ENCODE results near the gene HPCA. TPM values are rescaled to one million over a fixed set of nuclear protein-coding genes. Genes with fewer than 3 reads are reported as not detected.

Gene HPCA
- total RNA-seq, 2 donors from 2014 or later, result 1.2 TPM; not detected in 1

DNA sequence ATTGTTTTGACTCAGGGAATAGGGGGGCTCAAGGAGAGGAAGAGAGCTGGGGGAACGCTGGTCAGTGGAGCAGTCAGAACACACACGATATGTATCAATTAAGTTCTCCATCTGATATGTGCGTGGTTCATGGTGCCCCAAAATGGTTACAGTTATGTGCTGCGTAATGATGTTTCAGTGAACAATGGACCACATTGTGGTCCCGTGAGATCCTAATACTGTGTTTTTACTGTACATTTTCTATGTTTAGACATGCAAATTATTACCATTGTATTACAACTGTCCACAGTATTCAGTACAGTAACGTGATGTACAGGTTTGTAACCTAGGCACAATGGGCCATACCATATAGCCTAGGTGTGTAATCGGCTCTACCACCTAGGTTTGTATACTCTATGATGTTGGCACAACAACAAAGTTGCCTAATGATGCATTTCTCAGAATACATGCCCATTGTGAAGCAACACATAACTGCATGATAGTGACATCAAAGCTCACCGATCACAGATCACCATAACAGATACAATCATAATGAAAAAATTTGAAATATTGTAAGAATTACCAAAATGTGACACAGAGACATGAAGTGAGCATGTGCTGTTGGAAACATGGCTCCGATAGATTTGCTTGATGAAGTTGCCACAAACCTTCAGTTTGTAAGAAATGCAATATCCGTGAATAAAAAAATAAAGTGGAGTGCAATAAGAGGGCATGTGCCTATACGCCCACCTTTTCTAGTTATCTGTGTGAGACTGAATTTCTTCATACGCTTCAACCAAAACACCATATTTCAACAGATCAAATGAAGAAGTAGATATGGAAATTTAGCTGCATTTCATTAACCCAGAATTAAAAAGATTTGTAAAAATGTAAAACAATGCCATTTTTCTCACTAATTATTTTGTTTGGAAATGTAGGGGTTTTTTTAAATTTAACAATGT is 29.7 kb downstream of the HPCA start:
- TF ChIP-seq, protein P1, sequence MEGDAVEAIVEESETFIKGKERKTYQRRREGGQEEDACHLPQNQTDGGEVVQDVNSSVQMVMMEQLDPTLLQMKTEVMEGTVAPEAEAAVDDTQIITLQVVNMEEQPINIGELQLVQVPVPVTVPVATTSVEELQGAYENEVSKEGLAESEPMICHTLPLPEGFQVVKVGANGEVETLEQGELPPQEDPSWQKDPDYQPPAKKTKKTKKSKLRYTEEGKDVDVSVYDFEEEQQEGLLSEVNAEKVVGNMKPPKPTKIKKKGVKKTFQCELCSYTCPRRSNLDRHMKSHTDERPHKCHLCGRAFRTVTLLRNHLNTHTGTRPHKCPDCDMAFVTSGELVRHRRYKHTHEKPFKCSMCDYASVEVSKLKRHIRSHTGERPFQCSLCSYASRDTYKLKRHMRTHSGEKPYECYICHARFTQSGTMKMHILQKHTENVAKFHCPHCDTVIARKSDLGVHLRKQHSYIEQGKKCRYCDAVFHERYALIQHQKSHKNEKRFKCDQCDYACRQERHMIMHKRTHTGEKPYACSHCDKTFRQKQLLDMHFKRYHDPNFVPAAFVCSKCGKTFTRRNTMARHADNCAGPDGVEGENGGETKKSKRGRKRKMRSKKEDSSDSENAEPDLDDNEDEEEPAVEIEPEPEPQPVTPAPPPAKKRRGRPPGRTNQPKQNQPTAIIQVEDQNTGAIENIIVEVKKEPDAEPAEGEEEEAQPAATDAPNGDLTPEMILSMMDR (conservative IDR thresholded peaks at IDR 0.05), result no peak
- no peaks in the 10 kb centered on the region for H3K36me3 ChIP-seq (ENCODE audit: control insufficient read depth, insufficient read depth, low read length)
- no peak overlapping the region for H3K27ac ChIP-seq (ENCODE audit: low read depth, low read length)
- peaks cover 5% of the 10 kb centered on the region for H3K27me3 ChIP-seq (ENCODE audit: control insufficient read depth, insufficient read depth, low read length, poor library complexity, severe bottlenecking)
- Mint-ChIP-seq H3K9me3 (no peaks in the 10 kb centered on the region), H3K36me3 (ENCODE audit: low read depth) (no peaks in the 10 kb centered on the region), H3K27me3 (ENCODE audit: insufficient read depth) (peaks cover 14% of the 10 kb centered on the region), H3K4me3 (no peak overlapping the region), H3K4me1 (no peaks in the 10 kb centered on the region), H3K27ac (no peak overlapping the region)
- no peak for DNase-seq
- no peaks in the 10 kb centered on the region for H3K9me3 ChIP-seq (ENCODE audit: control insufficient read depth, low read length)
- H3K4me1 ChIP-seq (ENCODE audit: control insufficient read depth, insufficient read depth, low read length), result no peaks in the 10 kb centered on the region
- no peak overlapping the region for H3K4me3 ChIP-seq (ENCODE audit: low read length)
- 94 to 98% methylated on average over 9 to 10 of the region's 12 CpGs for WGBS, 2 experiments (ENCODE audit: insufficient coverage in 1 of 2, insufficient read length in 1 of 2)
- H3K9ac ChIP-seq (ENCODE audit: extremely low read depth, low read length, poor library complexity, severe bottlenecking), result no peak overlapping the region

DNA sequence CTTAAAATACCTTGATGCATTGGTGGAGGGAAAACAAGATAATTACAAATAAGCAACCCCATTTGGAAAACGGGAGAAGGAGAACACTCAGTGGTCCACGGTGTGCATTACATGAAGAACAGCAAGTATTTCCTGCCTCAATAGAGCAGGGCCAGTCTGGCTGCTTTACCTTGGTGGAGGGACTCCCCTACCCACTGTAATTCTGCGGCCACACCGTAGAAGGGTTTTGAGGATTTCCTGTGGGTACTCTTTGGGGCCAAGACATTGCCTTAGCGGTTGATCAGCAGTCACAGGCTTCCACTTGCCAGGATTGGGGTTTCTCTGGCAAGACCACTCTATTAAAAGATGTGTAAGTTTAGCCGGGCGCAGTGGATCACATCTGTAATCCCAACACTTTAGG is 31.2 kb downstream of the HPCA start:
- Mint-ChIP-seq H3K9me3 (no peaks in the 10 kb centered on the region), H3K36me3 (ENCODE audit: low read depth) (no peaks in the 10 kb centered on the region), H3K27me3 (ENCODE audit: insufficient read depth) (peaks cover 29% of the 10 kb centered on the region), H3K27ac (no peak overlapping the region), H3K4me1 (no peaks in the 10 kb centered on the region), H3K4me3 (no peak overlapping the region)
- no peaks in the 10 kb centered on the region for H3K4me1 ChIP-seq (ENCODE audit: control insufficient read depth, insufficient read depth, low read length)
- TF ChIP-seq, protein P1 (conservative IDR thresholded peaks at IDR 0.05), result no peak
- H3K4me3 ChIP-seq (ENCODE audit: low read length), result no peak overlapping the region
- 74 to 94% methylated on average over 5 to 7 of the region's 7 CpGs for WGBS, 2 experiments (ENCODE audit: insufficient coverage in 1 of 2, insufficient read length in 1 of 2)
- no peak overlapping the region for H3K9ac ChIP-seq (ENCODE audit: extremely low read depth, low read length, poor library complexity, severe bottlenecking)
- DNase-seq, result no peak
- no peaks in the 10 kb centered on the region for H3K36me3 ChIP-seq (ENCODE audit: control insufficient read depth, insufficient read depth, low read length)
- H3K9me3 ChIP-seq (ENCODE audit: control insufficient read depth, low read length), result no peaks in the 10 kb centered on the region
- peaks cover 6% of the 10 kb centered on the region for H3K27me3 ChIP-seq (ENCODE audit: control insufficient read depth, insufficient read depth, low read length, poor library complexity, severe bottlenecking)
- H3K27ac ChIP-seq (ENCODE audit: low read depth, low read length), result no peak overlapping the region

DNA sequence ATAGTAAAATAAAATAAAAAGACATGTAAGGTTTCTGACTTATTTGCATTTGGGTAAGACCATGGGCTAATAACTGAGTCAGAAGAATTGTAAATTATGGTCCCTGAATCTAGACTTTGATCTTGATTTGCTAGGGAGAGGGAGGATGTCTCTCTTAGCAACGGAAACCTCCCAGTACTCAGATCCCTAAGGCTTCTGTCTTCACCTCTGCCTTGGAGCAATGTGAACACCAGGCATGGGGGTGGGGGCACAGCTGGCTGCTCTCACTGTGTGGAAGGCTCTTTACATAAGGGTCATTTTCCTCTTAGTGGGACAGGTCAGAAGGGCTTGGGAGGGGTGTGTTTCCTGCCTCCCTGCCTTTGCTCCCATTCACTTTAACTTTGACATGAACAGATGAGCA is 31.9 kb downstream of the HPCA start:
- 50% methylated on average over 1 of the region's 1 CpG; no CpG with 5 or more reads in 1 of the 2 experiments for WGBS, 2 experiments (ENCODE audit: insufficient coverage in 1 of 2, insufficient read length in 1 of 2)
- H3K9me3 ChIP-seq (ENCODE audit: control insufficient read depth, low read length), result no peaks in the 10 kb centered on the region
- Mint-ChIP-seq H3K4me3 (no peak overlapping the region), H3K36me3 (ENCODE audit: low read depth) (no peaks in the 10 kb centered on the region), H3K27me3 (ENCODE audit: insufficient read depth) (peaks cover 35% of the 10 kb centered on the region), H3K4me1 (no peaks in the 10 kb centered on the region), H3K9me3 (no peaks in the 10 kb centered on the region), H3K27ac (no peak overlapping the region)
- TF ChIP-seq, protein P1 (conservative IDR thresholded peaks at IDR 0.05), result no peak
- no peak overlapping the region for H3K9ac ChIP-seq (ENCODE audit: extremely low read depth, low read length, poor library complexity, severe bottlenecking)
- H3K36me3 ChIP-seq (ENCODE audit: control insufficient read depth, insufficient read depth, low read length), result no peaks in the 10 kb centered on the region
- H3K4me1 ChIP-seq (ENCODE audit: control insufficient read depth, insufficient read depth, low read length), result no peaks in the 10 kb centered on the region
- H3K27me3 ChIP-seq (ENCODE audit: control insufficient read depth, insufficient read depth, low read length, poor library complexity, severe bottlenecking), result peaks cover 13% of the 10 kb centered on the region
- DNase-seq, result no peak
- H3K4me3 ChIP-seq (ENCODE audit: low read length), result no peak overlapping the region
- no peak overlapping the region for H3K27ac ChIP-seq (ENCODE audit: low read depth, low read length)

Measured in endodermal cell (in vitro differentiated cells).